ENCODE measurements around the gene TMEM87A.

DNA sequence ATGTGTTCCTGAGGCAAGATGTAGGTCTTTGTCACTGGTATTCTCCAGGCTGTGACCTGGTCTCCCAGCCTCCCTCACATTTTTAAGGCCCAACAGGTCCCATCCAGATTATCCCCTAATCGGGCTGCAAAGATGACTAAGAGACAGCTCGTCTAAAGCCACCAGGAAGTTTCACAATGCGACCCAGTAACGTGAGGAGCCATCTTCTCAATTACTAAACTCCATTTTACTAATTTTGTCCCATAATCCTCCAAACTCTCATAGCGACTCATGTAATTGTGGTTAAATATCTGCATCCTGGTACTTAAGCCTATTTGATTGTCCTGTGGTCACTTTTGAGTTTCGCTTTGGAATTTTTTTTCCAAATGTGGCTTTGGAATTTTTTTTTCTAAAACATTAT, 108.1 kb downstream of the TMEM87A start:
- TF ChIP-seq, protein P1, sequence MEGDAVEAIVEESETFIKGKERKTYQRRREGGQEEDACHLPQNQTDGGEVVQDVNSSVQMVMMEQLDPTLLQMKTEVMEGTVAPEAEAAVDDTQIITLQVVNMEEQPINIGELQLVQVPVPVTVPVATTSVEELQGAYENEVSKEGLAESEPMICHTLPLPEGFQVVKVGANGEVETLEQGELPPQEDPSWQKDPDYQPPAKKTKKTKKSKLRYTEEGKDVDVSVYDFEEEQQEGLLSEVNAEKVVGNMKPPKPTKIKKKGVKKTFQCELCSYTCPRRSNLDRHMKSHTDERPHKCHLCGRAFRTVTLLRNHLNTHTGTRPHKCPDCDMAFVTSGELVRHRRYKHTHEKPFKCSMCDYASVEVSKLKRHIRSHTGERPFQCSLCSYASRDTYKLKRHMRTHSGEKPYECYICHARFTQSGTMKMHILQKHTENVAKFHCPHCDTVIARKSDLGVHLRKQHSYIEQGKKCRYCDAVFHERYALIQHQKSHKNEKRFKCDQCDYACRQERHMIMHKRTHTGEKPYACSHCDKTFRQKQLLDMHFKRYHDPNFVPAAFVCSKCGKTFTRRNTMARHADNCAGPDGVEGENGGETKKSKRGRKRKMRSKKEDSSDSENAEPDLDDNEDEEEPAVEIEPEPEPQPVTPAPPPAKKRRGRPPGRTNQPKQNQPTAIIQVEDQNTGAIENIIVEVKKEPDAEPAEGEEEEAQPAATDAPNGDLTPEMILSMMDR (tag by site-specific recombination; IDR thresholded peaks at IDR 0.05) = no peak
- TF ChIP-seq, protein P2, sequence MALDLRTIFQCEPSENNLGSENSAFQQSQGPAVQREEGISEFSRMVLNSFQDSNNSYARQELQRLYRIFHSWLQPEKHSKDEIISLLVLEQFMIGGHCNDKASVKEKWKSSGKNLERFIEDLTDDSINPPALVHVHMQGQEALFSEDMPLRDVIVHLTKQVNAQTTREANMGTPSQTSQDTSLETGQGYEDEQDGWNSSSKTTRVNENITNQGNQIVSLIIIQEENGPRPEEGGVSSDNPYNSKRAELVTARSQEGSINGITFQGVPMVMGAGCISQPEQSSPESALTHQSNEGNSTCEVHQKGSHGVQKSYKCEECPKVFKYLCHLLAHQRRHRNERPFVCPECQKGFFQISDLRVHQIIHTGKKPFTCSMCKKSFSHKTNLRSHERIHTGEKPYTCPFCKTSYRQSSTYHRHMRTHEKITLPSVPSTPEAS (tag by site-specific recombination; IDR thresholded peaks at IDR 0.05) = no peak
- no peak for TF ChIP-seq ZNF24 (tag by site-specific recombination; IDR thresholded peaks at IDR 0.05)
- TF ChIP-seq ZNF114 (tag by site-specific recombination; IDR thresholded peaks at IDR 0.05) = no peak
- TF ChIP-seq ZNF670 (tag by site-specific recombination; IDR thresholded peaks at IDR 0.05; ENCODE audit: low read depth) = no peak
- TF ChIP-seq SCRT2 (tag by site-specific recombination; IDR thresholded peaks at IDR 0.05) = no peak
- TF ChIP-seq, protein P3, sequence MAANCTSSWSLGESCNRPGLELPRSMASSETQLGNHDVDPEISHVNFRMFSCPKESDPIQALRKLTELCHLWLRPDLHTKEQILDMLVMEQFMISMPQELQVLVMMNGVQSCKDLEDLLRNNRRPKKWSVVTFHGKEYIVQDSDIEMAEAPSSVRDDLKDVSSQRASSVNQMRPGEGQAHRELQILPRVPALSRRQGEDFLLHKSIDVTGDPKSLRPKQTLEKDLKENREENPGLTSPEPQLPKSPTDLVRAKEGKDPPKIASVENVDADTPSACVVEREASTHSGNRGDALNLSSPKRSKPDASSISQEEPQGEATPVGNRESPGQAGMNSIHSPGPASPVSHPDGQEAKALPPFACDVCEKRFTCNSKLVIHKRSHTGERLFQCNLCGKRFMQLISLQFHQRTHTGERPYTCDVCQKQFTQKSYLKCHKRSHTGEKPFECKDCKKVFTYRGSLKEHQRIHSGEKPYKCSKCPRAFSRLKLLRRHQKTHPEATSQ (tag by site-specific recombination; IDR thresholded peaks at IDR 0.05) = no peak
- TF ChIP-seq ZNF311 (tag by site-specific recombination; IDR thresholded peaks at IDR 0.05; ENCODE audit: borderline replicate concordance) = no peak
- no peak for TF ChIP-seq ZNF768 (tag by site-specific recombination; IDR thresholded peaks at IDR 0.05)

Data from HEK293 (cell line).